ENCODE results near the gene SIAH2.
"Not testable (repeated sequence)": the region's sequence is repeated elsewhere in the genome, so short reads cannot be mapped to it uniquely, and the experiment has no call there.

Gene SIAH2, protein sequence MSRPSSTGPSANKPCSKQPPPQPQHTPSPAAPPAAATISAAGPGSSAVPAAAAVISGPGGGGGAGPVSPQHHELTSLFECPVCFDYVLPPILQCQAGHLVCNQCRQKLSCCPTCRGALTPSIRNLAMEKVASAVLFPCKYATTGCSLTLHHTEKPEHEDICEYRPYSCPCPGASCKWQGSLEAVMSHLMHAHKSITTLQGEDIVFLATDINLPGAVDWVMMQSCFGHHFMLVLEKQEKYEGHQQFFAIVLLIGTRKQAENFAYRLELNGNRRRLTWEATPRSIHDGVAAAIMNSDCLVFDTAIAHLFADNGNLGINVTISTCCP

DNA sequence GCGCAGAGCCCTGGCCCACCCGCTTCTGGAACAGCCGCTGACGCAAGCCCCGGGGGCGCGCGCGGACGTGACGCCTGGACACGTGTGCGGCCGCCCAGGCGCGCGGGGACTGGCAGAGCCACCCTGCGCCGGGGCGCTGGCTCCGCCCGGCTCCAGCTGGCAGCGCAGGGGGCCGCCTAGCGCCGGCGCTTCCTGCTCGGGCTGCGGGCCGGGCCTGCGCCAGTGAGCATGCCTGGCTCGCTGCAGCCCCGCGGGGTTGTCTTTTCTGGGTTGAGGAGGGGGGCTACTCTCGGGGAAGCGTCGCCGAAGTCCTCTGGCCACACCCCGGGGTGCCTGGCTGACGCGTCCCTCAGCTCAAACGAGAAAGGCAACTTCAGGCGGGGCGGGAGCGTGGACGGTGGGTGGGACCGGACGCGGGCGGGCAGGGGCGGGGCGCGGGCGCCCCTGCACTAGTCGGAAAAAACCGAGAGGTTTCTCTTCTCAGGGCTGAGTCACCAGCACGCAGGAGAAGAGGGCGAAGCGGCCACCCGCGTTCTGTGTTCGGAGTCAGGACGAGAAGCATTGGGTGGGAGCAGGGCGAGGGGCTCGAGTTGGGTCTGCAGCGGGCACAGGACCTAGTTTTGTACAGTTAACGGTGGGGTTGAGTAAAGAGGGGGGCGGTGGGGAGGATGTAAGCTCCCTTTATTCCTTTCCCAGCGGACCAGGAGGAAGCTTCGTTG is at the start of gene SIAH2:
TSS of gene SIAH2 (minus strand) at position 48 of the 719 bp plus-strand sequence. CDS start 320 bp downstream, outside the sequence.
- peak; percentile 96 for DNase-seq

DNA sequence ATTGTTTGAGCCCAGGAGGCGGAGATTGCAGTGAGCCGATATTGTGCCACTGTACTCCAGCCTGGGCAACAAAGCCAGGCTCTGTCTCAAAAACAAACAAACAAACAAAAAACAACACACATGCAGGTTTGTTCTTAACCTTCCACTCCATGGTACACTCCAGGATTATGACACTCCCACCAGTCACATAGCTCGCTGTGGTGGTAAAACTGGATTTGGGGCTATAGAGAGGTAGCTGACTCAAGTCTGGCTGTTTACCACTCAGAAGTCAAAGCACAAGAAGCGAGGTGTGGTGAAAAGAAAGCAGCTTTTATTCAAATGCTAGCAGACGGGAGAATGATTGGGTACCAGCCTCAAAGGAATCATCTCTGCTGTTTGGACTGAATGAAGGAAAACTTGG is 49.0 kb upstream of the SIAH2 start:
- no peak for DNase-seq

DNA sequence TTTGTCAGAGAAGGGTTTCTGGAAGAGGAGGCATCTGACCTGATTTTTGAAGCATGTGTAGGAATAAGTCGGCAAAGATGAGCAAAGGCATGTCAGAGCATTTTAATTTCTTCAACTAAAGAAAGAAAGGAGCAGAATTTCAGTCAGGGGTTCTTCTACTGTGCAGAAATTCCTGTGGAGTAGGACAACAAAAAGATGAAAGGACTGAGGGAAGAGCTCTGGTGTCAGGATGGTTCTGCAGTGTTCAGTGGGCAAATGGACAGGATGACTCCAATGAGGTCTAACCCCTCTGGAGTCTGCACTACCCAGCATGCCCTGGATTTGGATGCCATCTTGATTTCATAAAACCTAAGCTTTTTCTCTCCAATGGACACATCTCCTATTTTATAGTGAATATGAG is 47.7 kb upstream of the SIAH2 start:
- DNase-seq, result no peak

DNA sequence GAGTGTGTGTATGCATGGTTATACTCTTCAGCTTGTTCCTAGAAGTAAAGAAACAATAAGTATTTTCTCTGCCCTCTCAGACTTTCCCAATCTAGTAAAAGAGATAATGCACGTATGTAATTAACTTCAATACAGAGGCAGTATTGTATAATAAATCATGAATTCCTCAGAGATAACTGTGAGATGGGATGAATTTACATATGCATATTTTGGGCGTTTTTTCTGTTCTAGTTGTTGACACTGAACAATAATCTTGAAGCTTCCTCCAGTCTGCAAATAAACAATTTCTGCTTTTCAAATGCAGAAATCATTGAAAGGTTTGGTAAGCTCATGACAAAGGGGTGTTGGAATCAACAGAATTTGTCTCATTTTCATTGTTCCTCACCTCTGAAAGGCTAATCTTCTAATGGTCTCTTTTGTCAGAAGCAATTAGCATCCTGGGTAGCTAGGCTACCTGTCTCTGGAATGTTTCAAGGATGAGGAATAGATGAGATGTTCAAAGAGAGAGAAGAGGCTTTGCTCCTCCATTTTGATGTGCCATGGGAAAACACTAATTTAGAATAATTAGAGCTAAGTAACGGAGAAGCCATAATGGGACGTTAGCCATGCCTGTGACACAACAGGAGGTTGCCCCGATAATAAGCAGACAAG is 43.3 kb upstream of the SIAH2 start:
- no peak for DNase-seq

DNA sequence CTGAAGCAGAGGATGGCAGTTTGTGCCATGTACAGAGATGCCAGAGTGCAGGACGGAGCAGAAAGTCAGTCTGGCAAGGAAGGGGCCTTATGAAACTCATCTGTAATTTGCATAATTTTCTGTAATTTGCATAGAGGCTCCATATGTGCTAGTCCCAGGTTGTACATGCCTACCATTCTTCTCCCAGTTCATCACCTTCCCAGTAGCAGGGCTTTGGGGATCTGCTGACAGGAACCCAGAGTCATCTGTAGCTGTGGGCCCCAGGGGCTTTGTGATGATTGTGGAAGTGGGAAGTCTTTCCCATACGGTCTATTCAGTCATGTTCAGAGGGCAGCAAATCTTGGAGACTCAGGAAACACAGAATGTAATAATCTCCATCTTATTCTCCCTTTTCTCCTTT is 42.4 kb upstream of the SIAH2 start:
- DNase-seq, result no peak

DNA sequence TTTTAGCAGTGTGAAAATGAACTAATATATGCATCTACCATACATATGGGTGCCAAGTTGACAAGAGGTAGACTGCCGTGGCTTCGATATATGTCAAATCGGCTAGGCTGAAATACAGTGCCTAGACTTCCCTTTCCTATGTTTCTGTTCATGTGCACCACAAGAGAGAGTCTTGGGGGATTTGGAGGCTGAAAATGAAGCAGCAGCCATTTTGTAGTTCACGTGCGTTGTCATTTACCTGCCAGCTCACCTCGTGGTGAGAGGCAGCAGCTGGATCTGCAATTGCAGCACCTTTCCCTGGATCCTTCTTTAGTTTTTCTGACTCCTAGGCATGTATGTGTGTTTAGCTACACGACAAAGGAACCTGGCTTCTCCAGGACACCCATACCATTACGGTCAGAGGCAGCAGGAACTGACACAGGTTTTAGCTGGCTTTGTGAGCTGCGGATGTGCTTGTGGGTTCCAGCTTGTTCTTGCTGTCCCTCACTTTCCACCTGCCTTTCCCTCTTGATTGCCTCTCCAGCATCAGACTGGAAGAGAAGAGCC is 40.5 kb upstream of the SIAH2 start:
- no peak for DNase-seq

DNA sequence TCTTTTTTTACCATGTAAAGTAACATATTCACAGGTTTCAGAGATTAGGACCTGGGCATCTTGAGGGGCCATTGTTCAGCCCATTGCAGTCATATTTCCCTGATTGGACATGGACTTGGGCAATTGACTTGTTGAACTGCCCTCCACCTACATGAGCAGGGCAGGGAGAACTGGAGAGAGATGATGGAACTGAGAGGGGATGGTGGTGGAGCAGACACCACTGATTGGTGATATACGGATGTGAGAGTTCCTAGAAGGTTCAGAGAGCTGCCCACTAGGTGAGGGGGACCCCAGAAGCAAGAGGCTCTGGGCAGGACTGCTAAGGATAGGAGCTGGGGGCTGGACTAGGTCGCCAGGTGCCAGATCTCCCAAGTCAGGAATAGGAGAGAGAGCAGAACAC is 37.8 kb upstream of the SIAH2 start:
- no peak for DNase-seq

DNA sequence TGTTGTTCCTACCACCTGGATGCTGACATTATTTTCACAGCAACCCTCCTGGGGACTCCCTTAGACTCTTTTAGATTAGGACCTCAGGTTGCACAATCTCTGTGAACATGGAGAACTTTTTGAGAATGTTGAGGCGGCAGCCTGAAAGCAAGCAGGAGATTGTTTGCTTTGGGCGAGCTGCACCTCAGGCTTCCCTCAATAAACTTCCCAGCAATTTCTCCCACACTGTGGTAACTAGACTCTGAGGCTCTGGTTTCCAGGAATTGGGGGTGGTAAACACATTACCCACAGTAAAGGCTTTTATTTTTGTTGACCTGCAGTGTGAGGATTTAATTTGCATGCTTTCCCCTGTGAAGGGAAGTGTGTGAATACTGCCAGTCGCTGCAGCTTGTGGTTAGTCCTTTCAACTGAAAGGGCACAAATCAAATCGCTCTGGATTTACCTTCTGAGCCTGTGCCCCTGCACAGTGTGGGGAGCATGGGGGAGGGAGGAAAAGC is 35.2 kb upstream of the SIAH2 start:
- DNase-seq, result no peak

DNA sequence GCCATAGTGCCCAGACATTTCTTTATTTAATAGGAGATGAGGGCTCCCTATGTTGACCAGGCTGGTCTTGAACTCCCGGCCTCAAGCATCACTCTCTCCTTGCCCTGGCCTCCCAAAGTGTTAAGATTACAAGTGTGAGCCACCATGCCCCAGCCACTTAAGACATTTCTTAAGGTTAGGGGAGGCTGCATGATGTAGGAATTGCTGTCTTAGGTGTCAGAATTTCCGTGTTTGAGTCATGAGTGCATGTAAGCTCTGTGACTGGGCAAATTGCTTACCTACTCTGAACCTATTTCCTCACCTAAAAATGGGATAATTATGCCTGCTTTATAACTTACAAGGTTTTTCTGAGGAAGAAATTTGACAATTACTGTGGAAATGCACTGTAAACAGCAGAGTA is 34.2 kb upstream of the SIAH2 start:
- DNase-seq, result no peak

DNA sequence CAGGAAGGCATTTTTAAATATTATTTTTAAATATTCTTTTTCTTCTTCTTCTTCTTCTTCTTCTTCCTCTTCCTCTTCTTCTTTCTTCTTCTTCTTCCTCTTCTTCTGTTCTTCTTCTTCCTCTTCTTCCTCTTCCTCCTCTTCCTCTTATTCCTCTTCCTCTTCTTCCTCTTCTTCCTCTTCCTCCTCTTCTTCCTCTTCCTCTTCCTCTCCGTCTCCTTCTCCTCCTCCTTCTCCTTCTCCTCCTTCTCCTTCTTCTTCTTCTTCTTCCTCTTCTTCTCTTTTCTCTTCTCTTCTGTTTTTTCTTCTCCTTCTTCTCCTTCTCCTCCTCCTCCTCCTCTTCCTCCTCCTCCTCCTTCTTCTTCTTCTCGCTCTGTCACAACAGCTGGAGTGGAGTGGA is 33.6 kb upstream of the SIAH2 start:
- not testable (repeated sequence) for DNase-seq

DNA sequence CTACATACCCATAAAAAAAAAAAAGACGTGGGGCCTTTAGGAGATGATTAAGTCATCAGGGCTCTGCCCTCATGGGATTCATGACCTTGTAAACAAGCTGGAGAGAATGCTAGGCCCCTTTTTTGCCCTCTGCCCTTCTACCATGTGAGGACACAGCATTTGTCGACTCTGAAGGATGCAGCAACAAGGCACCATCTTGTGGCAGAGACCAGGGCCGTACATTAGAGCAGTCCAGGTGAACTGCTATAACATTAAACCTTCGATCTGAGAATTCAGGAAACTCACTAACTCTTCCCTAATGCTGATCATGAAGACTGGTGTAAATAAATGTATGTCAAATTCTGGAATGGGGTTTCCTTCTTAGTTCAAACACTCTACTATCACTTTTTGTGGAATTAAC is 30.7 kb upstream of the SIAH2 start:
- DNase-seq, result no peak

DNA sequence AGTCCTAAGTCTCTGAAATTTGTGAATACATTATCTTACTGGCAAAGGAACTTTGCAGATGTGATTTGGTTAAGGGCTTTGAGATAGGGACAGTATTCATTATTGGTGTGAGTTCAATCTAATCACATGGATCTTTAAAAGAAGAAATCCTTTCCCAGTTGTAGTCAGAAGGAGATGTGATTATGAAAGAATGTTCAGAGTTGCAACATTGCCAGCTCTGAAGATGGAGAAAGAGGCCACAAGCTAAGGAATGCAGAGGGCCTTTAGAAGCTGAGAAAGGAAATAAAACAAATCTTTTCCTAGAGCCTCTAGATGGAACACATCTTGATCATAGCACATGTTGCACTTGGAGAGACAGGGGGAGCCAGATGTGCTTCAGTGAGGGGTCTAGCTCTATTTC is 27.7 kb upstream of the SIAH2 start:
- DNase-seq, result no peak

DNA sequence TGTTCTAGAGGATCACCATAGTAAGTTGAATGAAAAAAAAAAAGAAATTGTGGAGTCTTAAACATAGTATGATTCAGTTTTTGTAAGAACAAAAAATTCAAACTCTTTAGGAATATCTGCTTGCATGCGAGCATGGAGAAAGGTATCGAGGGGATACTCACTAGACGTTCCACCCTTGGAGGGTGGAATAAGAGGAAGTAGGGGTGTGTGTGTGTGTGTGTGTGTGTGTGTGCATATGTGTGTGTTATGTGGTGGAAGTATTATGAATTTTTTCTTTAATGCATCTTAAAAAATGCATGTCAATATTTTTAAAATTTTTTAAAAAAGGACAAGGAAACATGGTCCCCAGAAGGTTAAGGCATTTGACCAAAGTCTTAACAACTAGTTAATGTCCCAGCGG is 26.5 kb upstream of the SIAH2 start:
- no peak for DNase-seq

DNA sequence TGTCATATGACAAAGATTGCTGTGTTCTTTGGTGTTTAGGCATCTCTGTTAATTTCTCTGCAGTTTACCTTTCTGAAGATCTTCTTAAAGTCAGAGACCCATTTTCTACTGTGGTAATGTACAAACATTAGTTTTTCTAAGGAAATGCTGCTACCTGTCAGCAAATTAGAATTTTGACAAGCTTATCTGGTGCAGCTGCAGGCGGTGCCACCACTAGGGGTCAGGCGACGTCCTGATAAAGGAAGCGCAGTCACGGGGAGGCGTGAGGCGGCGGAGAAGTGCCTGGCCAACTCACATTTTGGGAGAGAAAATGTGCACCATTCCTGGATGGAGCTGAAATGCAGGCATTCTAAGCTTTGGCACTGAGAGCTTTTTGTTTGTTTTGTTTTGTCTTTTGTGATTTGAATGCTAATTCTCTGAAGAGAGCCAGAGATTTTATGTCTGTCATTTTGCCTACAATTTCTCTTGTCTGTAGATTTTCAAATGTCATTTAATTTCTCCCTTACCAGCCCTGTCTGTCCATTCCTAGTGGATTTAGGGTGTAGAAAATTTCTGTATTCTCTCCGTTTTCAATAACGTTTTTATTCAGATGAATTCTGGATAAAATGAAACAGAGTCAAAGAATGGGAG is 24.9 kb upstream of the SIAH2 start:
- DNase-seq, result peak; percentile 45

DNA sequence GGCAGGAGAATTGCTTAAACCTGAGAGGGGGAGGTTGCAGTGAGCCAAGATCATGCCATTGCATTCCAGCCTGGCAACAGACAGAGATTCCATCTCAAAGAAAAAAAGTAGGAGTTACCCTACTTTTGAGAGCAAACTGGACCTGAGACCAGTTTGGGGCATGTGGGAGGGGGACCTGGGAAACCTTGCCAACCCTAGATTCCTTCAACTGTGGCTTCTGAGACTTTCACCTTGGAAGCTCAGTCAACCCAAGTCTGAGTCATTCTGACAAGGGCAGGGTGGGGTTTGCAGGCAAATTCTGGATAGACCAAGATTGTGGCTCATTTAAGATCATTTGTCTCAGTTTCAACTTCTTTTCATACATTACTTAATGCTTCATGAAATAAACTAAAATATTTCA is 23.8 kb upstream of the SIAH2 start:
- no peak for DNase-seq

DNA sequence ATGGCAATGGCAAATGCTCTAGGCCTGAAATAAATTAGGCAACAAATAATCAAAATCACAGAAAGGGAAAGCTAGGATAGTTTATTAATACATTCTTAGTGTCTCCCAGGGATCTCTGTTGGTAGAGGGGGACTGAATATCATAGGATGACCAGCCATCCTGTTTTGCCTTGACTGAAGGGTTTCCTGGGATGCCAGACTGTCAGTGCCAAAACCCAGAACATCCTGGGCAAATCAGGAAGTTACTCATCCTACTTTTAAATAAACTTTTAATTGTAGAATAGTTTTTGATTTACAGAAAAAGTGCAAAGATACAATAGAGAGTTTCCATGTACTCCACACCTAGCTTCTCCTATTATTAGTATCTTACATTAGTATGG is 21.8 kb upstream of the SIAH2 start:
- DNase-seq, result no peak

DNA sequence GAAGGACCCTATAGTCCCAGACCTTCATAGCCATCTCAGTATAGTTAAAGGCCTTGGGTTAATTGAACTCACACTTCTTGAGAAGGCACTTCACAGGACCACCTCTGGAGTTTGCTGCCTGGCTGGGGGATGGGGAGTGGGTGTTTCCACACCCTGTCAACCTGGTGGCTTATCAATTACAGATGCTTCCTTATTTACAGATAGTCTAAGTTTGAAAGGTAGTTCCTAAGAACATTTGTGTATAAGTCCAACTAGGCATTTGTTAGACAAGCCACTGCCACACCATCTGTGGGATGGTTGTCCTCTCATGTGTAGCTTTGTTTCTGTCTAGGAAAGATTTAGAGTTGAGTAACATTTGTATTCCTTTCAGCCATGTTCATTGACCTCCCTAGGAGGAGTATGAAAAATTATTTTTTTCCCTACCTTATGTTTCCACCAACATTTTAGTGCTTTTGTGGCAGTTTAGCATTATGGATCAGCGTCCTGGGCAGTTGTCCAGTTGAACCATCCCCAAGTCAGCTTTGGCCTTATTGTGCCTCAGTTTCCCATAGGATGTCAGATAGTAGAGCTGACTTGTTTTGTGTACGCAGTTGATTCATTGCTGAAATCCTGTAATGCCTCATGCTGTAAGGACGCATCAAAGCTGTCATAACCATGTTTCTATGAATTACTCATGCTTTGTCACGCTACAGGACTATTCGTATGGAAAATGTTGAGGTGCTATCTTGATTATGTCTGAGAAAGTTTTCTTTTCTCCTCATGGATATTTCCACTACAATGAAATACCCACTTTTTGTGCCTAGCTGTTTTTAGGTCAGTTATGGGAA is 21.2 kb upstream of the SIAH2 start:
- DNase-seq, result no peak

DNA sequence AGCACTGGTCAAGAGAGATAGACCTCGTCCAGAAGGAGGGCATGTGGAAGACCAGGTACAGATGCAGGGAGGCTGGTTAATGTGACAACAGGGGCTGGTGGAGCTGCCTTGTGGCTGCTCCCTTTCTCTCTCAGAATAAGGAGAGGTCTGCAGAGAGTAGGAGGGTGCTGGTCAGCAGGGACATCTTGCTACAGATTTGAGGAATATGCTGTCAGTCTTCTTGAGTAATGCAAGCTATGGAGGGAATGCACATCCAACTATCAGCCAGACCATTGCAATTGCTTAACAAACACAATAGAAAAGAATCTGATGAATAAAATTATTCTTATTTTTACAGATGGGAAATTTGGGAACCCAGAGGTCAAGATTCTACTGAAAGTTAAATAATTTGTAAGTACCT is 20.3 kb upstream of the SIAH2 start:
- DNase-seq, result no peak

DNA sequence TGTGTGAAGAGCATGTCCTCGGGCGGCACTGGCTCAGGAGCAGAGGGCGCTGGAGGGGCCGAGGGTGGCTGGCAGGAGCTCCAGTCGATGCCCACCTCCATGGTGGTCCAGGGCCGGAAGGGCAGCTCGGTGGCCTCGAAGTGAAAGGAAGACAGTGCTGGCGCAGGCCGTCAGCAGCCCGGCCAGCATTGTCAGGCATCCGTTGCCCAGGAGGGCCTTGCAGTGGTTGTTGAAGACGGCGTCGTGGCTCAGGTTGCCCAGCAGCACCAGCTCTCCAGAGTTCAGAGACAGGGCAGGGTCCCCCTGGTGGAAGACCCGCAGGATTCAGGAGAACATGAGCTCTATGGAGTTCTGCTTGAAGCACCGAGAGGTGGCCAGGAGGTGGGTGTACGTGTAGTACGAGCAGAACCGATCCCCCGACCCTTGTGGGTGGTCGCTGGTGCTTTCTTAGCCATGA is 16.5 kb upstream of the SIAH2 start:
- no peak for DNase-seq

DNA sequence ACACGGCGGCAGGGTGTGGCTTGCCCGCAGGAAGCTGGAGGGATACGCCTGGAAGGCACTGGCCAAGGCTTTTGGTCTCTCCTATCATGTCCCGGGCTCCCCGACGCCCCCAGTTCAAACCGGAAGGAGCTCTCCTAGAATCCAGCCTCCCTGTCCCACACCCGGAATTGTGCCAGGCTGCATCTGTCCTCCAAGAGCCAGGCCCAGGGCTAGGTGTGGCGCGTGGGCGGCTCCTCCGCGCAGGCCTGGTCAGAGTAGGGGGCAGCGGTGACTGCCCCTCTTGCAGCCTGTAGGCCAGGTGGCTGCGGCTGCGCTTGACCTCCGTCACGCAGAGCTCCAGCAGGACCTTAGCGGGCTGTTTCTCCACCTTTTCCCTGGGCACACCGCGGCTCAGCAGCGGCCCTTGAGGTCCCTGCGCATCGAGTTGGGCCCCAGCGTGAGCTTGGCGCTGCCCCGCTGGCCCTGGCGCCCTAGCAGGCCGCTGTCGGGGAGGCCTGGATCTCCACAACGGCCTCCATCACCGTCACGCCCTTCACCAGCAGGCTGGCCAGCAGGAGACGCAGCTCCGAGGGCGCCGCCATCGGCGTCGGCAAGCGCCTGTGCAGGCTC is 15.9 kb upstream of the SIAH2 start:
- no peak for DNase-seq

DNA sequence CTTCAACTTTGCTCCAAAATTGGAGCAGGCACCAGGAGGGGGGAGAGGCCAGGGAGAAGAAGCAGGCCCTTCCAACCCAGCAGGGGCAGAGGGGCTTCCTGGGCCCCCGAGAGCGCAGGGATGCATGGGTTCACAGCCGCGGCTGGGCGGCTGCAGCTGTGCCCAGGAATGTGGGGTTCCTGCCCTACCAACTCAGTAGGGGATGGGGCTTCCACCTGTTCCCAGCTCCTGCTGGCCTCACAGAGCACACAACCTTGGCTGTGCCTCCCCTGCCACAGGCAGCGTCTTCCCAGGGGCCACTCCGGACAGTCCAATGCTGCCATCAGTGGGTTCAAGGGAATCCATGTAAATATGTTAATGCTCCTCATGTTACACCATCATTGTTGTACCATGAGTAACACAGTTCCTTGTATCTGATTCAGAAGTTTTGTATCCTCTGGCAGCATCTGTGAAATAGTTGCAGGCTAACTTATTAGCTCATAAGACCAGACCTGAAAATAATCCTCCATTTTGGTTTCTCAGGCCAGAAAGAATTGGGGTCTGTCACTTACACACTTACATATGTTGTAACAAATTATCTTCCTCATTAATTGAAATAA is 12.1 kb upstream of the SIAH2 start:
- no peak for DNase-seq

Data from NCI-H2171 (cell line).